HG03460 (cell line): ENCODE results near the gene TRIM71.
A peak's percentile ranks its signal among the peaks of the same experiment; 100 is the strongest.
"Not testable (repeated sequence)": the region's sequence is repeated elsewhere in the genome, so short reads cannot be mapped to it uniquely, and the experiment has no call there.

Experiments
- ATAC-seq: cut with Tn5 transposase; IDR thresholded peaks from one replicate; pipeline ENCODE4 v1.9.1; 2021; ENCODE audit not compliant: unreplicated experiment

The TRIM71 gene

GRCh38 chr3:32817558-32818228, at the start of gene TRIM71:
Gene TRIM71, plus strand, starts transcription at chr3:32817997. Its CDS starts 84 bp downstream, at chr3:32818081.
- ATAC-seq = no peak

GRCh38 chr3:32778389-32778788, 39.4 kb upstream of the TRIM71 start:
- ATAC-seq = no peak

- no peak for ATAC-seq
Observed at GRCh38 chr3:32780071-32780734, 37.6 kb upstream of the TRIM71 start.

- peak; percentile 37 for ATAC-seq
Observed at GRCh38 chr3:32780735-32781210, 37.0 kb upstream of the TRIM71 start.

- peak; percentile 93 for ATAC-seq
Observed at GRCh38 chr3:32781211-32781968, 36.4 kb upstream of the TRIM71 start.

- not testable (repeated sequence) for ATAC-seq
Observed at GRCh38 chr3:32781969-32782270, 35.9 kb upstream of the TRIM71 start.

GRCh38 chr3:32782407-32782806, 35.4 kb upstream of the TRIM71 start:
- ATAC-seq = no peak

GRCh38 chr3:32791833-32792232, 26.0 kb upstream of the TRIM71 start:
- no peak for ATAC-seq

GRCh38 chr3:32794487-32795308, 23.1 kb upstream of the TRIM71 start:
- ATAC-seq = no peak

- ATAC-seq = not testable (repeated sequence)
Observed at GRCh38 chr3:32796384-32796950, 21.3 kb upstream of the TRIM71 start.

GRCh38 chr3:32797776-32798175, 20.0 kb upstream of the TRIM71 start:
- no peak for ATAC-seq

- ATAC-seq = not testable (repeated sequence)
Observed at GRCh38 chr3:32801440-32801839, 16.4 kb upstream of the TRIM71 start.

GRCh38 chr3:32813180-32813579, 4.6 kb upstream of the TRIM71 start:
- ATAC-seq = peak; percentile 77

GRCh38 chr3:32814361-32814760, 3.4 kb upstream of the TRIM71 start:
- ATAC-seq = no peak

- ATAC-seq = no peak
Observed at GRCh38 chr3:32815841-32816438, 1.9 kb upstream of the TRIM71 start.

- no peak for ATAC-seq
Observed at GRCh38 chr3:32816439-32817256, 1.1 kb upstream of the TRIM71 start.

- ATAC-seq = no peak
Observed at GRCh38 chr3:32817257-32817557, 590 bp upstream of the TRIM71 start.

- no peak for ATAC-seq
Observed at GRCh38 chr3:32818229-32818969, 602 bp downstream of the TRIM71 start.

GRCh38 chr3:32818970-32819511, 1.2 kb downstream of the TRIM71 start:
- ATAC-seq = no peak
